Testis (tissue), 3 donors: ENCODE data around the gene DNAH5. TPM values are rescaled to one million over a fixed set of nuclear protein-coding genes. Genes with fewer than 3 reads are reported as not detected.

Experiments used
- DNase-seq: peaks from one replicate; pipeline ENCODE4 v3.0.0-alpha.2; 2019
- H3K27ac ChIP-seq, 2 donors: fragments of 200-600 bp; sonication (generic); one replicate each; pipeline ENCODE4 v1.5.1; 2019
- H3K27me3 ChIP-seq: fragments of 200-600 bp; sonication (generic); one replicate; pipeline ENCODE4 v1.5.1; 2019
- H3K36me3 ChIP-seq: fragments of 200-600 bp; sonication (generic); one replicate; pipeline ENCODE4 v1.5.1; 2017; ENCODE audit warnings: low read depth; ENCODE audit errors: missing control alignments
- H3K4me1 ChIP-seq: fragments of 200-600 bp; sonication (generic); one replicate; pipeline ENCODE4 v1.5.1; 2019
- H3K4me3 ChIP-seq, 2 donors: fragments of 200-600 bp; sonication (generic); one replicate each; pipeline ENCODE4 v1.5.1; 2017 to 2019
- H3K9me3 ChIP-seq: fragments of 200-600 bp; sonication (generic); one replicate; pipeline ENCODE4 v1.5.1; 2017
- POLR2A ChIP-seq: fragments of 450-650 bp; IDR thresholded peaks from one replicate; pipeline ENCODE4 v1.6.1; 2017; ENCODE audit warnings: antibody characterized with exemption, mild to moderate bottlenecking, moderate library complexity
- WGBS, 2 donors: methylation state at CpG; one replicate each; pipeline ENCODE4 v1.1.5; 2018; 5-methylcytosine and 5-hydroxymethylcytosine counted together
- intact Hi-C: fragments of 100-400 bp; cut with DNase I; formaldehyde crosslinking; loops from one replicate; pipeline ENCODE4 v1.15.1; 2023; ENCODE audit warnings: low total_unique reads
- polyA plus RNA-seq: library from polyadenylated mRNA; stranded (reverse); fragments of 350-450 nt; fragmentation: Illumina TruSeq; extraction: RNeasy Lipid Tissue Mini Kit (QIAGEN cat#74804); gene quantifications from one replicate; pipeline ENCODE4 v1.2.3, GENCODE V29; 2014; ENCODE audit warnings: low read depth, low replicate concordance; ENCODE audit not compliant: insufficient read depth
- total RNA-seq, 2 donors: library from RNA; depleted of rRNA; stranded (reverse); fragments of >200 nt; gene quantifications; one replicate each; pipeline ENCODE4 v1.2.3, GENCODE V29; 2016
- TF ChIP-seq, protein P1 (sequence below), 3 experiments: fragments of 450-650 bp in 2 of 3; fragments of 200-600 bp in 1 of 3; sonication (generic) in 1 of 3; IDR thresholded peaks; one replicate each; pipeline ENCODE4 v1.5.1; 2016 to 2019; ENCODE audit warnings: antibody characterized with exemption in 3 of 3, mild to moderate bottlenecking in 2 of 3, moderate library complexity in 1 of 3

The DNAH5 gene
- total and polyA plus RNA-seq, 3 donors from 2014 or later: 1.1 to 5.9 (median 5.1) TPM

DNA sequence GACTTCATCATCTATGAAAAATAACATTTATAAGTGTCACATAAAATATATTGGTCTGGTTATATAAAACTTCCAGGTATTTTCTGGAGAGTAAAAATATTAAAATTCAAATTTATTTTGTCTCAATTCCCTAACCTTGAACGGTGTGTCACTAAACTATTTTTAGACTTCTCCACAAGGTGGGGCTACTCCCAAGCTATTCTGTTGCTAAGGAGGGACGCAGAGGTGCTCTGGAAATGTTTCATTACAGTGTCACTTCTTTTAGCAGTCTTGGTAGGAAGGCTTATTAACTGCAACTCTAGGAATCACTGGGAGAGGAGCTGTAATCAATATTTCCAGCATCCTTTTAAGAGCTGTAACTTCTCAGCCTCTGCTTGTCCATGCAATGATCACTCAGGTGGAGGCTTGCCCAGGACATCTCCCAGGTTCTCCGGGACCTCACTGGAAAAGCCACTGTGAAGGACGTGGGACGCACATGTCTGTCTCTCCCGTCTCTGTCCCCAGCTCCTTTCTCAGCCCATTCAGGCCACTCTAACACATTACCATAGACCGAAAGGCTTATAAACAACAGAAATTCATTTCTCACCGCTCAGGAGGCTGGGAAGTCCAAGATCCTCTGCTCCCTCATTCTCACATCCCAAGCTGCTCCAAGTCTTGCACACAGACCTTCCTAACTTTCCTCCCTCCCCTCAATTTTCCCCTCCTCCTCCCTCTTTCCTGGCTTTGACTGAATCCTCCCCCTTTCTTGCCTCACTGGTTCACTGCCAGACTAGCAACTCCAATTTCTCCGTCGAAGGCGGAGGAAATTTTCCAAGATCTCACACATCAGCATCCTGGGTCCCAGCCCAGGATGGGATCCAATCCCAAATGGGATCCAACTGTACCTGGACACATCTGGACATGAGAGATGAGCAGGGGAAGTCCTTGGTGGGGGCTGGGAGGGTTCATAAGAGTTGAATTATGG is 32.7 kb upstream of the DNAH5 start:
- H3K27ac ChIP-seq: no peak overlapping the region
- no peaks in the 10 kb centered on the region for H3K4me1 ChIP-seq
- no peaks in the 10 kb centered on the region for H3K27me3 ChIP-seq
- H3K36me3 ChIP-seq: no peaks in the 10 kb centered on the region
- WGBS, 2 donors: 62 to 71% methylated on average over 11 of the region's 11 CpGs
- H3K9me3 ChIP-seq: no peaks in the 10 kb centered on the region
- no peak for DNase-seq
- no peak for TF ChIP-seq POLR2A
- TF ChIP-seq, protein P1, sequence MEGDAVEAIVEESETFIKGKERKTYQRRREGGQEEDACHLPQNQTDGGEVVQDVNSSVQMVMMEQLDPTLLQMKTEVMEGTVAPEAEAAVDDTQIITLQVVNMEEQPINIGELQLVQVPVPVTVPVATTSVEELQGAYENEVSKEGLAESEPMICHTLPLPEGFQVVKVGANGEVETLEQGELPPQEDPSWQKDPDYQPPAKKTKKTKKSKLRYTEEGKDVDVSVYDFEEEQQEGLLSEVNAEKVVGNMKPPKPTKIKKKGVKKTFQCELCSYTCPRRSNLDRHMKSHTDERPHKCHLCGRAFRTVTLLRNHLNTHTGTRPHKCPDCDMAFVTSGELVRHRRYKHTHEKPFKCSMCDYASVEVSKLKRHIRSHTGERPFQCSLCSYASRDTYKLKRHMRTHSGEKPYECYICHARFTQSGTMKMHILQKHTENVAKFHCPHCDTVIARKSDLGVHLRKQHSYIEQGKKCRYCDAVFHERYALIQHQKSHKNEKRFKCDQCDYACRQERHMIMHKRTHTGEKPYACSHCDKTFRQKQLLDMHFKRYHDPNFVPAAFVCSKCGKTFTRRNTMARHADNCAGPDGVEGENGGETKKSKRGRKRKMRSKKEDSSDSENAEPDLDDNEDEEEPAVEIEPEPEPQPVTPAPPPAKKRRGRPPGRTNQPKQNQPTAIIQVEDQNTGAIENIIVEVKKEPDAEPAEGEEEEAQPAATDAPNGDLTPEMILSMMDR (IDR thresholded peaks at IDR 0.05): peak in 1 of 3 experiments; percentile 24
- no peak overlapping the region for H3K4me3 ChIP-seq
- intact Hi-C loops: no loop called here

DNA sequence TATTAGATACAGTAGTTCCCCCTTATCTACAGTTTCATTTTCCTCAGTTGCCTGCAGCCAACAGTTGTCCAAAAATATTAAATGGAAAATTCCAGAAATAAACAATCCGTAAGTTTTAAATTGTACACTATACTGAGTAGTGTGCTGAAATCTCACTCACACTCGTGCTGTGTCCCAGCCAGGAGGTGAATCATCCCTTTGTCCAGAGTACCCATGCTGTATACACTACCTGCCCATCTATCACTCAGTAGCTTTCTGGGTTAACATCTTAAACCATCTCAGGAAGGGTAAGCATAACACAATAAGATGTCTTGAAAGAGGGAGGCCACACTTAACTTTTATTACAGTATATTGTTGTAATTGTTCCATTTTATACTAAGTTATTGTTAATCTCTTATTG is 31.7 kb upstream of the DNAH5 start:
- no peak for DNase-seq
- WGBS, 2 donors: 38 to 54% methylated on average over 2 of the region's 2 CpGs
- Histone ChIP-seq H3K4me1 (no peaks in the 10 kb centered on the region), H3K27me3 (no peaks in the 10 kb centered on the region), H3K9me3 (no peaks in the 10 kb centered on the region), H3K4me3 (no peak overlapping the region), H3K36me3 (no peaks in the 10 kb centered on the region), H3K27ac (no peak overlapping the region)
- intact Hi-C loops: no loop called here
- TF ChIP-seq, protein P1 (IDR thresholded peaks at IDR 0.05): no peak
- TF ChIP-seq POLR2A: no peak

DNA sequence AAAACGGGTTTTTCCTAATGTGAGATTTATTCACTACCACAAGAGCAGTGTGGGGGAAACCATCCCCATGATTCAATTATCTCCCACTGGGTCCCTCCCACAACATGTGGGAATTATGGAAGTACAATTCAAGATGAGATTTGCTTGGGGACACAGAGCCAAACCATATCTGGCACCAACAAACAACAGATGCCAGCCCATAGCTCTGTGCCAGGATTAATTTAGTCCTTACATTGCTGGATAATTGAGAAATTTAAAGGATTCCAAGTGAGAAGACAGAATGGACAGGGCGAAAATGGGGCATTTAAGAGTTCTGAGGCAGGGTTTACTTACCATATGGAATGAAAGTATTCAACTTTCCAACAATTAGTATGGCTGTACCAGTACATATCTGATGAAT is 30.8 kb upstream of the DNAH5 start:
- intact Hi-C loops: no loop called here
- Histone ChIP-seq H3K4me3 (no peak overlapping the region), H3K27ac (no peak overlapping the region), H3K4me1 (no peaks in the 10 kb centered on the region), H3K27me3 (no peaks in the 10 kb centered on the region), H3K9me3 (no peaks in the 10 kb centered on the region), H3K36me3 (no peaks in the 10 kb centered on the region)
- TF ChIP-seq POLR2A: no peak
- TF ChIP-seq, protein P1 (IDR thresholded peaks at IDR 0.05): no peak
- no peak for DNase-seq
- WGBS, 2 donors: 78 to 87% methylated on average over 2 of the region's 2 CpGs

DNA sequence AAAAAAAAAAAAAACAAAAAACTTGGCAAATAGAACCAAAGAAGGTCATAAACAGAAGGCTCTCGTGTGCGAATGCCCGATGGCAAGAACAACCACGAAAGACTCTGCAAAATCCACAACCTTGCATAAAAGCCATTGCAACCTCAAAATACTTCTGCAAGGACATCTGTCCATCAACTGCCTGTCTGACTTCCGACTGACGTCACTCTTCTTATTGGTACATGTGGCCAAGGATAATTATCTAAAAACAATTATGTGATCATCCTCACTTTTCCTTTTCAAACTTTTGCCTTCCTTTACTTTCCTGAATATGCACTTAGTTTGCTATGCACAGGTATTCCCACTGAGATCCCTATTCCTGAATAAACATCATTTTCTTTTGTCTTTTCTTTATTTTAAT is 29.2 kb upstream of the DNAH5 start:
- no peak for DNase-seq
- 89 to 91% methylated on average over 6 of the region's 6 CpGs for WGBS, 2 donors
- TF ChIP-seq, protein P1 (IDR thresholded peaks at IDR 0.05): no peak
- H3K27me3 ChIP-seq: no peaks in the 10 kb centered on the region
- no peak overlapping the region for H3K4me3 ChIP-seq
- intact Hi-C loops: no loop called here
- no peak overlapping the region for H3K27ac ChIP-seq
- no peaks in the 10 kb centered on the region for H3K4me1 ChIP-seq
- H3K9me3 ChIP-seq: no peaks in the 10 kb centered on the region
- no peaks in the 10 kb centered on the region for H3K36me3 ChIP-seq
